Stomach (tissue), 9 donors: ENCODE measurements around the gene RBFOX2. TPM values are rescaled to one million over a fixed set of nuclear protein-coding genes. Genes with fewer than 3 reads are reported as not detected.

Experiments used
- DNase-seq, 2 donors: peaks; one replicate each; pipeline versions ENCODE4 v3.0.0 to v3.0.0-alpha.2; 2013 to 2019
- H3K27ac ChIP-seq, 5 donors: fragments of 200-600 bp in 4 of 5; sonication (generic) in 4 of 5; one replicate each; pipeline ENCODE4 v1.5.1; 2013 to 2019; ENCODE audit warnings: mild to moderate bottlenecking in 1 of 5, moderate library complexity in 1 of 5
- H3K27me3 ChIP-seq, 3 donors: fragments of 200-600 bp; sonication (generic); one replicate each; pipeline ENCODE4 v1.5.1; 2017 to 2019; ENCODE audit warnings: mixed run types in 1 of 3
- H3K36me3 ChIP-seq, 4 donors: fragments of 200-600 bp; sonication (generic); 1 replicate in 3 of 4; 2 replicates in 1 of 4; pipeline ENCODE4 v1.5.1; 2016 to 2019
- H3K4me1 ChIP-seq, 4 donors: fragments of 200-600 bp; sonication (generic); one replicate each; pipeline ENCODE4 v1.5.1; 2016 to 2019
- H3K4me3 ChIP-seq, 4 donors: fragments of 200-600 bp; sonication (generic) in 3 of 4; one replicate each; pipeline ENCODE4 v1.5.1; 2016 to 2019; ENCODE audit warnings: mild to moderate bottlenecking in 1 of 4
- H3K9me3 ChIP-seq, 4 donors: fragments of 200-600 bp; sonication (generic); one replicate each; pipeline ENCODE4 v1.5.1; 2016 to 2019
- CTCF ChIP-seq, 7 experiments: fragments of 450-650 bp in 4 of 7; fragments of 200-600 bp in 3 of 7; sonication (generic) in 3 of 7; IDR thresholded peaks; one replicate each; pipeline ENCODE4 v1.5.1; 2016 to 2019; ENCODE audit warnings: antibody characterized with exemption in 7 of 7, control low read depth in 2 of 7, mild to moderate bottlenecking in 1 of 7
- EP300 ChIP-seq: sonication (generic); formaldehyde crosslinking; IDR thresholded peaks from one replicate; pipeline ENCODE4 v1.6.1; 2017; ENCODE audit warnings: antibody characterized with exemption
- POLR2A ChIP-seq, 4 donors: fragments of 450-650 bp; IDR thresholded peaks; one replicate each; pipeline ENCODE4 v1.6.1; 2016; ENCODE audit warnings: antibody characterized with exemption in 4 of 4, control low read depth in 2 of 4, mild to moderate bottlenecking in 1 of 4, moderate library complexity in 1 of 4
- POLR2AphosphoS5 ChIP-seq, 3 donors: sonication (generic); formaldehyde crosslinking; IDR thresholded peaks; one replicate each; pipeline ENCODE4 v1.6.1; 2016; ENCODE audit warnings: antibody characterized with exemption in 3 of 3
- WGBS, 5 donors: extraction: QIAGEN DNeasy Blood & Tissue Kit in 3 of 5; methylation state at CpG; one replicate each; pipeline versions ENCODE4 v1.1.5 to v1.1.7; 2013 to 2018; 5-methylcytosine and 5-hydroxymethylcytosine counted together
- intact Hi-C: fragments of 100-400 bp; cut with DNase I; formaldehyde crosslinking; loops from one replicate; pipeline ENCODE4 v1.15.1; 2023; ENCODE audit warnings: low total_unique reads
- polyA plus RNA-seq, 3 donors: library from polyadenylated mRNA; stranded (reverse); fragments of 200-250 nt; gene quantifications; one replicate each; pipeline ENCODE4 v1.2.3, GENCODE V29; 2013
- total RNA-seq, 5 donors: library from RNA; depleted of rRNA; stranded (reverse); fragments of >200 nt; gene quantifications; one replicate each; pipeline versions ENCODE4 v1.1.0 to v1.2.3, GENCODE V29; 2014 to 2016
- donor health status: healthy with polysubstance abuse.
- donor health status: Bipolar disorder and iron deficiency.
- donor health status: healthy.

RBFOX2 gene
- total and polyA plus RNA-seq, 8 donors: 14.9 to 176 (median 46.7) TPM

- DNase-seq: no peak
- Histone ChIP-seq H3K27ac (peak overlapping the region in 3 of 5 donors; percentile 24 to 58 (median 57)), H3K4me3 (no peak overlapping the region), H3K27me3 (no peaks in the 10 kb centered on the region), H3K36me3 (peaks cover 5 to 63% (median 56%) of the 10 kb centered on the region in 4 donors), H3K4me1 (peaks cover 0 to 21% (median 10%) of the 10 kb centered on the region in 4 donors), H3K9me3 (no peaks in the 10 kb centered on the region)
- WGBS, 5 donors: 72 to 85% (median 81%) methylated on average over 6 of the region's 6 CpGs
- no peak for TF ChIP-seq POLR2A (IDR thresholded peaks at IDR 0.05)
- TF ChIP-seq EP300: no peak
- no peak for TF ChIP-seq CTCF (IDR thresholded peaks at IDR 0.05)
- intact Hi-C loops: no loop called here
Observed at GRCh38 chr22:35743326-35743860, 285.2 kb downstream of the RBFOX2 start.

- Histone ChIP-seq H3K9me3 (no peaks in the 10 kb centered on the region), H3K27me3 (no peaks in the 10 kb centered on the region), H3K36me3 (peaks cover 7 to 71% (median 64%) of the 10 kb centered on the region in 4 donors), H3K4me3 (no peak overlapping the region), H3K4me1 (peaks cover 0 to 15% (median 8%) of the 10 kb centered on the region in 4 donors), H3K27ac (peak overlapping the region in 4 of 5 donors; percentile 29 to 58 (median 46))
- peak in 1 of 3 donors; percentile 16 for TF ChIP-seq POLR2AphosphoS5 (IDR thresholded peaks at IDR 0.05)
- TF ChIP-seq CTCF (IDR thresholded peaks at IDR 0.05): no peak
- intact Hi-C loops: no loop called here
- 77 to 85% (median 84%) methylated on average over 9 of the region's 9 CpGs for WGBS, 5 donors
- DNase-seq: no peak
Observed at GRCh38 chr22:35742342-35743100, 286.1 kb downstream of the RBFOX2 start.

GRCh38 chr22:35740616-35741015 is 288.0 kb downstream of the RBFOX2 start:
- Histone ChIP-seq H3K9me3 (no peaks in the 10 kb centered on the region), H3K4me3 (no peak overlapping the region), H3K27ac (no peak overlapping the region), H3K36me3 (peaks cover 7 to 69% (median 58%) of the 10 kb centered on the region in 4 donors), H3K27me3 (no peaks in the 10 kb centered on the region), H3K4me1 (no peaks in the 10 kb centered on the region)
- intact Hi-C loops: no loop called here
- WGBS, 5 donors: 78 to 97% (median 92%) methylated on average over 1 of the region's 1 CpG
- no peak for DNase-seq
- TF ChIP-seq POLR2AphosphoS5 (IDR thresholded peaks at IDR 0.05) (no peak), POLR2A (IDR thresholded peaks at IDR 0.05) (no peak), CTCF (IDR thresholded peaks at IDR 0.05) (no peak), EP300 (no peak)

- no peak for TF ChIP-seq CTCF (IDR thresholded peaks at IDR 0.05)
- no peak for TF ChIP-seq POLR2A (IDR thresholded peaks at IDR 0.05)
- no peak for TF ChIP-seq POLR2AphosphoS5 (IDR thresholded peaks at IDR 0.05)
- no peaks in the 10 kb centered on the region for H3K9me3 ChIP-seq
- H3K27ac ChIP-seq: no peak overlapping the region
- H3K4me1 ChIP-seq: no peaks in the 10 kb centered on the region
- H3K27me3 ChIP-seq: no peaks in the 10 kb centered on the region
- peaks cover 7 to 62% (median 51%) of the 10 kb centered on the region in 4 donors for H3K36me3 ChIP-seq
- 75 to 93% (median 87%) methylated on average over 3 of the region's 3 CpGs for WGBS, 5 donors
- no peak for DNase-seq
- H3K4me3 ChIP-seq: no peak overlapping the region
- intact Hi-C loops: no loop called here
Observed at GRCh38 chr22:35739931-35740380, 288.7 kb downstream of the RBFOX2 start.
